Endothelial cell of umbilical vein (primary cell): Measurements from ENCODE around the gene SPON2. TPM values are rescaled to one million over a fixed set of nuclear protein-coding genes. Genes with fewer than 3 reads are reported as not detected.

Experiments used
- BruUV-seq: library from RNA; stranded (reverse); fragments of 400-500 nt; replicated peaks from 2 replicates; lab custom pipeline; 2021; lab: Mats Ljungman, UMichigan
- CTCF ChIA-PET: fragments of 300-600, 350-600 bp; sonication (Branson Sonifier 250); formaldehyde crosslinking; loops from one replicate; lab custom pipeline; 2021; ENCODE audit warnings: antibody characterized with exemption, inconsistent platforms; lab: Charles Lee
- POLR2A ChIA-PET: fragments of 300-600, 350-600 bp; sonication (Branson Sonifier 250); formaldehyde crosslinking; loops from one replicate; lab custom pipeline; 2021; ENCODE audit warnings: antibody characterized with exemption, inconsistent platforms; lab: Charles Lee
- DNase-seq: peaks from one replicate; pipeline ENCODE4 v3.0.0-alpha.2; 2011; ENCODE audit warnings: low read depth, low spot score
- FAIRE-seq: peaks from 2 replicates; lab custom pipeline; 2011; peaks lifted over from hg19 to GRCh38; lab: Jason Lieb, UNC
- H2AFZ ChIP-seq: 2 replicates; pipeline ENCODE4 v1.6.0; 2012; ENCODE audit warnings: low read depth, low read length, control low read depth, inconsistent platforms
- H3K27ac ChIP-seq: 2 replicates; pipeline ENCODE4 v1.5.1; 2011; ENCODE audit warnings: low read depth, mild to moderate bottlenecking, control low read depth, low read length, moderate library complexity; ENCODE audit not compliant: insufficient read depth
- H3K27me3 ChIP-seq, 2 experiments: 2 replicates each; pipeline versions ENCODE4 v1.6.0 to v1.6.1; 2011; ENCODE audit warnings: low read length in 2 of 2, mixed read lengths in 1 of 2; ENCODE audit not compliant: control insufficient read depth in 2 of 2, insufficient read depth in 2 of 2
- H3K36me3 ChIP-seq, 2 experiments: 2 replicates in 1 of 2; 3 replicates in 1 of 2; pipeline ENCODE4 v1.5.1; 2011; ENCODE audit warnings: low read length in 2 of 2, mild to moderate bottlenecking in 1 of 2, moderate library complexity in 1 of 2; ENCODE audit not compliant: control insufficient read depth in 2 of 2, insufficient read depth in 2 of 2; ENCODE audit errors: extremely low read depth in 1 of 2
- H3K4me1 ChIP-seq: 3 replicates; pipeline ENCODE4 v1.5.1; 2011; ENCODE audit warnings: mild to moderate bottlenecking, low read length; ENCODE audit not compliant: control insufficient read depth, insufficient read depth; ENCODE audit errors: extremely low read depth
- H3K4me2 ChIP-seq: 2 replicates; pipeline ENCODE4 v1.6.1; 2011; ENCODE audit warnings: low read length, control low read depth, mixed read lengths; ENCODE audit not compliant: insufficient read depth
- H3K4me3 ChIP-seq, 3 experiments: fragments of 200-600 bp in 1 of 3; sonication (generic), shearing (Covaris generic) in 1 of 3; replicated peaks in 1 of 3; 2 replicates each; pipeline ENCODE4 v1.5.1; 2011 to 2016; ENCODE audit warnings: control low read depth in 3 of 3, low read length in 3 of 3, mild to moderate bottlenecking in 2 of 3, inconsistent platforms in 1 of 3, low read depth in 1 of 3, moderate library complexity in 1 of 3; ENCODE audit not compliant: insufficient read depth in 1 of 3
- H3K79me2 ChIP-seq: 2 replicates; pipeline ENCODE4 v1.6.0; 2012; ENCODE audit warnings: low read length, inconsistent platforms; ENCODE audit not compliant: control insufficient read depth, insufficient read depth
- H3K9ac ChIP-seq: replicated peaks from 2 replicates; pipeline ENCODE3; 2011; ENCODE audit warnings: low read length, control low read depth; ENCODE audit not compliant: insufficient read depth; ENCODE audit errors: extremely low read depth
- H3K9me1 ChIP-seq: replicated peaks from 3 replicates; pipeline ENCODE4 v1.6.0; 2011; ENCODE audit warnings: mild to moderate bottlenecking, low read length; ENCODE audit not compliant: control insufficient read depth, insufficient read depth; ENCODE audit errors: extremely low read depth
- H3K9me3 ChIP-seq: replicated peaks from 2 replicates; pipeline ENCODE4 v1.5.1; 2012; ENCODE audit warnings: low read length, inconsistent platforms; ENCODE audit not compliant: control insufficient read depth, insufficient read depth
- H4K20me1 ChIP-seq: replicated peaks from 2 replicates; pipeline ENCODE3; 2011; ENCODE audit warnings: mild to moderate bottlenecking, low read length; ENCODE audit not compliant: control insufficient read depth, insufficient read depth; ENCODE audit errors: extremely low read depth
- CTCF ChIP-seq, 2 donors: IDR thresholded peaks; 1 replicate in 1 of 2; 2 replicates in 1 of 2; pipeline ENCODE4 v1.5.1; 2011; ENCODE audit warnings: low read length in 2 of 2, mild to moderate bottlenecking in 2 of 2, moderate library complexity in 2 of 2, control low read depth in 1 of 2, inconsistent platforms in 1 of 2, low read depth in 1 of 2; ENCODE audit not compliant: insufficient read depth in 1 of 2; ENCODE audit errors: extremely low read depth in 1 of 2
- EZH2 ChIP-seq: IDR thresholded peaks from 2 replicates; pipeline ENCODE4 v1.6.1; 2012; ENCODE audit warnings: borderline replicate concordance, low read depth, mild to moderate bottlenecking, moderate library complexity, low read length, inconsistent platforms; ENCODE audit not compliant: severe bottlenecking
- FOS ChIP-seq: IDR thresholded peaks from 2 replicates; pipeline ENCODE4 v1.6.1; 2011; ENCODE audit warnings: mild to moderate bottlenecking, low read length, moderate library complexity, borderline replicate concordance; ENCODE audit not compliant: insufficient read depth
- GATA2 ChIP-seq: IDR thresholded peaks from 2 replicates; pipeline ENCODE4 v1.7.0; 2011; ENCODE audit warnings: low read depth, mild to moderate bottlenecking, moderate library complexity, mixed read lengths, low read length; ENCODE audit not compliant: insufficient read length, insufficient read depth
- JUN ChIP-seq: IDR thresholded peaks from 2 replicates; pipeline ENCODE4 v1.6.1; 2011; ENCODE audit warnings: borderline replicate concordance, low read depth; ENCODE audit not compliant: insufficient read length, insufficient read depth
- MAX ChIP-seq: IDR thresholded peaks from 2 replicates; pipeline ENCODE4 v1.6.1; 2011; ENCODE audit not compliant: insufficient read depth, insufficient read length
- MYC ChIP-seq: IDR thresholded peaks from one replicate; pipeline ENCODE4 v1.6.1; 2011; ENCODE audit warnings: mild to moderate bottlenecking, low read depth, low read length
- POLR2A ChIP-seq: IDR thresholded peaks from 2 replicates; pipeline ENCODE4 v1.6.1; 2012; ENCODE audit warnings: low read depth, mild to moderate bottlenecking, control low read depth, low read length
- POLR2AphosphoS5 ChIP-seq: IDR thresholded peaks from 2 replicates; pipeline ENCODE4 v1.6.1; 2012; ENCODE audit warnings: low read depth, mild to moderate bottlenecking, control low read depth, low read length, moderate library complexity; ENCODE audit not compliant: insufficient read depth
- dilution Hi-C: fragments of 300-500 bp; cut with MboI; formaldehyde crosslinking; loops from one replicate; pipeline ENCODE4 v1.15.0; 2019; ENCODE audit warnings: low sequenced_read_pairs; ENCODE audit not compliant: extremely low pct_ligation_motif_present
- intact Hi-C: fragments of 100-400 bp; cut with micrococcal nuclease; formaldehyde crosslinking; loops from one replicate; pipeline ENCODE4 v1.10.0; 2022
- polyA plus RNA-seq, 4 experiments: library from polyadenylated mRNA; depleted of rRNA in 3 of 4; stranded (reverse) in 3 of 4; unstranded in 1 of 4; fragments of >200 nt; gene quantifications; 2 replicates each; pipeline versions ENCODE4 v1.2.1 to v1.2.3, GENCODE V29; 2011 to 2012; ENCODE audit warnings: missing spikeins in 1 of 4
- total RNA-seq: library from RNA; stranded (reverse); gene quantifications from 2 replicates; pipeline ENCODE4 v1.2.3, GENCODE V29; 2021

SPON2 gene
- total and polyA plus RNA-seq, 2 donors (not counting 3 experiments of a cell fraction or from before 2014, with no cell fraction given), result 0.04 TPM; not detected in 1

- Histone ChIP-seq H3K9ac (no peak overlapping the region), H3K27me3 (peaks cover 33 to 35% of the 10 kb centered on the region in 2 experiments), H3K4me2 (no peak overlapping the region), H3K79me2 (no peaks in the 10 kb centered on the region), H3K36me3 (no peaks in the 10 kb centered on the region), H4K20me1 (no peaks in the 10 kb centered on the region), H3K9me3 (no peaks in the 10 kb centered on the region), H3K27ac (no peak overlapping the region), H3K9me1 (no peaks in the 10 kb centered on the region), H3K4me3 (no peak overlapping the region), H3K4me1 (peaks cover 3% of the 10 kb centered on the region), H2AFZ (no peak overlapping the region)
- intact Hi-C loops, result no loop called here
- dilution Hi-C loops, result no loop called here
- ChIA-PET CTCF (interaction anchor here (0.8 kb wide), 1 partner anchor 21 kb away, joined by 3 read pairs; no protein-coding TSS in a partner anchor), POLR2A (no interaction called here)
- no peak for FAIRE-seq
- DNase-seq, result no peak
- TF ChIP-seq MYC (no peak), POLR2AphosphoS5 (no peak), CTCF (IDR thresholded peaks at IDR 0.05; ENCODE audit: extremely low read depth in 1 of 2, insufficient read depth in 1 of 2, low read depth in 1 of 2, low read length in 2 of 2) (no peak), MAX (no peak), GATA2 (no peak), POLR2A (no peak), JUN (no peak), EZH2 (no peak), FOS (no peak)
- BruUV-seq, result no TSS peak
These were observed 1.4 kb downstream of the SPON2 start for GRCh38 chr4:1170976-1171310.
